ENCODE data around the gene GRK2. TPM values are rescaled to one million over a fixed set of nuclear protein-coding genes. Genes with fewer than 3 reads are reported as not detected.

The GRK2 gene
- total and polyA plus RNA-seq, 2 of the 13 experiments (the other 11 are each of a cell fraction or from before 2014, with no cell fraction given), result 31.3 to 42.4 TPM

DNA sequence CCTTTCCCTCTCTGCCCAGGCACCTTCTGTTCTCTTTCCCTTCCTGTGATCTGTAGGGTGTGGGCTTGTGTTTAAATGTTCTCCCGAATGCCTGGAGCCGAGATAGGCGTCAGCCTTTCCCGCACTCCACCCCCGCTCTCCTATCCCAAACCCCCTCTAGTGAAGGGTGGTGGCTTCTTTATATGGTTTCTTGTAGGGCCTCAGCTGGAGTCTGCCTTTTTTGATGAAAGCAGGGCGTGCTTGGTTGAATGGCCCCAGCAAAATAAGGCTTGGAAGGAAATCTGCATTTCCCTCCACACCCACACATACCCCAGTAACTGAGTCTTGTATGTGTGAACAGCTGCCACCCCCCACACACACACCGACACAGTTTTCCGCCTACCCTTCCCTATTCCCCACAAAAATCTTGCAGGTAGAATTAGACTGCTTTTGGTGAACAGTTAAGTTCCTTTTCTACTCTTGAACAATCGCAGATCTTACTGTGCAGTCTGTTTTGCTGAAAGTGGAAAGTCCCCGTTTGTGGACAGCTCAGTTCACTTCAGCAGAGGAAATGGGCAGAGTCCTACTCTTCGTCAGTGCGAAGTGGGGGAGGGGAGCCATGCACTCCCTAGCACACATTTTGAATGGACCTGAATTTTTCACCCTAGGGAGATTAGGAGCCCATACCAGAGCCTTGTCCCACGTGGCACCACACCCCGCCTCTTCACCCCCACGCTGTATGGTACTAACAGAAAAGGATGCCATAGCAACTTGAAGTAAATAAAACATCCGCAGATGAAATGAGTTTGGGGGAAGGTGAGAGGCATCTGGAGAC, 25.5 kb upstream of the GRK2 start (continued):
- TF ChIP-seq ZNF207 (IDR thresholded peaks at IDR 0.05; ENCODE audit: borderline replicate concordance), result no peak
- TF ChIP-seq RARA (CRISPR knock-in tag; IDR thresholded peaks at IDR 0.05), result no peak; the same call in 1 of the 2 replicates
- TF ChIP-seq ZFP36L1 (CRISPR knock-in tag; IDR thresholded peaks at IDR 0.05), result no peak
- TF ChIP-seq ERF (CRISPR knock-in tag; IDR thresholded peaks at IDR 0.05), result no peak
- no peak for TF ChIP-seq ZMAT3 (CRISPR knock-in tag; conservative IDR thresholded peaks at IDR 0.05)
- TF ChIP-seq, protein P1, sequence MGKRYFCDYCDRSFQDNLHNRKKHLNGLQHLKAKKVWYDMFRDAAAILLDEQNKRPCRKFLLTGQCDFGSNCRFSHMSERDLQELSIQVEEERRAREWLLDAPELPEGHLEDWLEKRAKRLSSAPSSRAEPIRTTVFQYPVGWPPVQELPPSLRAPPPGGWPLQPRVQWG (CRISPR knock-in tag; IDR thresholded peaks at IDR 0.05; ENCODE audit: borderline replicate concordance, low read depth), result no peak
- no peak for TF ChIP-seq ZNF333 (CRISPR knock-in tag; IDR thresholded peaks at IDR 0.05; ENCODE audit: borderline replicate concordance)
- no peak for TF ChIP-seq ELF4 (CRISPR knock-in tag; IDR thresholded peaks at IDR 0.05; ENCODE audit: borderline replicate concordance)
- TF ChIP-seq, protein P2, sequence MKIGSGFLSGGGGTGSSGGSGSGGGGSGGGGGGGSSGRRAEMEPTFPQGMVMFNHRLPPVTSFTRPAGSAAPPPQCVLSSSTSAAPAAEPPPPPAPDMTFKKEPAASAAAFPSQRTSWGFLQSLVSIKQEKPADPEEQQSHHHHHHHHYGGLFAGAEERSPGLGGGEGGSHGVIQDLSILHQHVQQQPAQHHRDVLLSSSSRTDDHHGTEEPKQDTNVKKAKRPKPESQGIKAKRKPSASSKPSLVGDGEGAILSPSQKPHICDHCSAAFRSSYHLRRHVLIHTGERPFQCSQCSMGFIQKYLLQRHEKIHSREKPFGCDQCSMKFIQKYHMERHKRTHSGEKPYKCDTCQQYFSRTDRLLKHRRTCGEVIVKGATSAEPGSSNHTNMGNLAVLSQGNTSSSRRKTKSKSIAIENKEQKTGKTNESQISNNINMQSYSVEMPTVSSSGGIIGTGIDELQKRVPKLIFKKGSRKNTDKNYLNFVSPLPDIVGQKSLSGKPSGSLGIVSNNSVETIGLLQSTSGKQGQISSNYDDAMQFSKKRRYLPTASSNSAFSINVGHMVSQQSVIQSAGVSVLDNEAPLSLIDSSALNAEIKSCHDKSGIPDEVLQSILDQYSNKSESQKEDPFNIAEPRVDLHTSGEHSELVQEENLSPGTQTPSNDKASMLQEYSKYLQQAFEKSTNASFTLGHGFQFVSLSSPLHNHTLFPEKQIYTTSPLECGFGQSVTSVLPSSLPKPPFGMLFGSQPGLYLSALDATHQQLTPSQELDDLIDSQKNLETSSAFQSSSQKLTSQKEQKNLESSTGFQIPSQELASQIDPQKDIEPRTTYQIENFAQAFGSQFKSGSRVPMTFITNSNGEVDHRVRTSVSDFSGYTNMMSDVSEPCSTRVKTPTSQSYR (CRISPR knock-in tag; IDR thresholded peaks at IDR 0.05; ENCODE audit: borderline replicate concordance), result peak; percentile 97
- no peak for TF ChIP-seq ZC3H13 (CRISPR knock-in tag; IDR thresholded peaks at IDR 0.05)
- TF ChIP-seq PHF8 (CRISPR knock-in tag; IDR thresholded peaks at IDR 0.05), result 0 out of 2 replicates have a peak, but pooled peaks have one; percentile 25
- TF ChIP-seq POLR2AphosphoS2 (IDR thresholded peaks at IDR 0.05; ENCODE audit: low read depth, low read length), result no peak; the same call in 1 of the 2 replicates
- peak; percentile 18; the same call in 1 of the 2 replicates for TF ChIP-seq ZNF747 (CRISPR knock-in tag; IDR thresholded peaks at IDR 0.05; ENCODE audit: borderline replicate concordance)
- TF ChIP-seq, protein P3, sequence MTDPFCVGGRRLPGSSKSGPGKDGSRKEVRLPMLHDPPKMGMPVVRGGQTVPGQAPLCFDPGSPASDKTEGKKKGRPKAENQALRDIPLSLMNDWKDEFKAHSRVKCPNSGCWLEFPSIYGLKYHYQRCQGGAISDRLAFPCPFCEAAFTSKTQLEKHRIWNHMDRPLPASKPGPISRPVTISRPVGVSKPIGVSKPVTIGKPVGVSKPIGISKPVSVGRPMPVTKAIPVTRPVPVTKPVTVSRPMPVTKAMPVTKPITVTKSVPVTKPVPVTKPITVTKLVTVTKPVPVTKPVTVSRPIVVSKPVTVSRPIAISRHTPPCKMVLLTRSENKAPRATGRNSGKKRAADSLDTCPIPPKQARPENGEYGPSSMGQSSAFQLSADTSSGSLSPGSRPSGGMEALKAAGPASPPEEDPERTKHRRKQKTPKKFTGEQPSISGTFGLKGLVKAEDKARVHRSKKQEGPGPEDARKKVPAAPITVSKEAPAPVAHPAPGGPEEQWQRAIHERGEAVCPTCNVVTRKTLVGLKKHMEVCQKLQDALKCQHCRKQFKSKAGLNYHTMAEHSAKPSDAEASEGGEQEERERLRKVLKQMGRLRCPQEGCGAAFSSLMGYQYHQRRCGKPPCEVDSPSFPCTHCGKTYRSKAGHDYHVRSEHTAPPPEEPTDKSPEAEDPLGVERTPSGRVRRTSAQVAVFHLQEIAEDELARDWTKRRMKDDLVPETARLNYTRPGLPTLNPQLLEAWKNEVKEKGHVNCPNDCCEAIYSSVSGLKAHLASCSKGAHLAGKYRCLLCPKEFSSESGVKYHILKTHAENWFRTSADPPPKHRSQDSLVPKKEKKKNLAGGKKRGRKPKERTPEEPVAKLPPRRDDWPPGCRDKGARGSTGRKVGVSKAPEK (CRISPR knock-in tag; IDR thresholded peaks at IDR 0.05; ENCODE audit: borderline replicate concordance), result no peak
- TF ChIP-seq ZNF33B (CRISPR knock-in tag; IDR thresholded peaks at IDR 0.05), result no peak
- TF ChIP-seq NFRKB (IDR thresholded peaks at IDR 0.05), result no peak
- peak; percentile 80; the same call in 1 of the 3 replicates for TF ChIP-seq MXI1 (IDR thresholded peaks at IDR 0.05; ENCODE audit: borderline replicate concordance, low read depth, low read length)
- TF ChIP-seq, protein P4, sequence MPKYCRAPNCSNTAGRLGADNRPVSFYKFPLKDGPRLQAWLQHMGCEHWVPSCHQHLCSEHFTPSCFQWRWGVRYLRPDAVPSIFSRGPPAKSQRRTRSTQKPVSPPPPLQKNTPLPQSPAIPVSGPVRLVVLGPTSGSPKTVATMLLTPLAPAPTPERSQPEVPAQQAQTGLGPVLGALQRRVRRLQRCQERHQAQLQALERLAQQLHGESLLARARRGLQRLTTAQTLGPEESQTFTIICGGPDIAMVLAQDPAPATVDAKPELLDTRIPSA (CRISPR knock-in tag; IDR thresholded peaks at IDR 0.05; ENCODE audit: borderline replicate concordance), result no peak; the same call in 1 of the 2 replicates
- no peak for TF ChIP-seq ZSCAN12 (CRISPR knock-in tag; IDR thresholded peaks at IDR 0.05)
- no peak for TF ChIP-seq SP1 (IDR thresholded peaks at IDR 0.05)
- TF ChIP-seq SP1 (CRISPR knock-in tag; IDR thresholded peaks at IDR 0.05), result no peak

Measured in HepG2 (cell line).